Naive B cell (primary cell): ENCODE results near the gene FUCA2. TPM values are rescaled to one million over a fixed set of nuclear protein-coding genes. Genes with fewer than 3 reads are reported as not detected.

Experiments used
- polyA plus RNA-seq, 6 donors: library from polyadenylated mRNA; unstranded; fragments of 300-500 nt; fragmentation: Illumina TruSeq; gene quantifications; one replicate each; pipeline ENCODE4 v1.2.3, GENCODE V29; 2021; ENCODE audit warnings: low read depth in 6 of 6

The FUCA2 gene
- polyA plus RNA-seq, 6 donors from 2014 or later: 9.0 to 17.5 (median 11.2) TPM

Other genes with a start within 250 kb of the FUCA2 start
- 1 to 10 TPM; 1.8 to 2.2 (median 2.0) TPM for gene ADAT2, start 61.0 kb downstream of the FUCA2 start, polyA plus RNA-seq
- 10 to 100 TPM; 19.5 to 36.4 (median 27.0) TPM for gene PEX3, start 60.9 kb downstream of the FUCA2 start, polyA plus RNA-seq
- gene PHACTR2, start 166.2 kb upstream of the FUCA2 start, polyA plus RNA-seq: 1 to 10 TPM in 5 of 6 donors, under 1 TPM in 1; 0.05 to 3.5 (median 1.5) TPM